ENCODE data around the gene HS3ST5.

HS3ST5 gene

DNA sequence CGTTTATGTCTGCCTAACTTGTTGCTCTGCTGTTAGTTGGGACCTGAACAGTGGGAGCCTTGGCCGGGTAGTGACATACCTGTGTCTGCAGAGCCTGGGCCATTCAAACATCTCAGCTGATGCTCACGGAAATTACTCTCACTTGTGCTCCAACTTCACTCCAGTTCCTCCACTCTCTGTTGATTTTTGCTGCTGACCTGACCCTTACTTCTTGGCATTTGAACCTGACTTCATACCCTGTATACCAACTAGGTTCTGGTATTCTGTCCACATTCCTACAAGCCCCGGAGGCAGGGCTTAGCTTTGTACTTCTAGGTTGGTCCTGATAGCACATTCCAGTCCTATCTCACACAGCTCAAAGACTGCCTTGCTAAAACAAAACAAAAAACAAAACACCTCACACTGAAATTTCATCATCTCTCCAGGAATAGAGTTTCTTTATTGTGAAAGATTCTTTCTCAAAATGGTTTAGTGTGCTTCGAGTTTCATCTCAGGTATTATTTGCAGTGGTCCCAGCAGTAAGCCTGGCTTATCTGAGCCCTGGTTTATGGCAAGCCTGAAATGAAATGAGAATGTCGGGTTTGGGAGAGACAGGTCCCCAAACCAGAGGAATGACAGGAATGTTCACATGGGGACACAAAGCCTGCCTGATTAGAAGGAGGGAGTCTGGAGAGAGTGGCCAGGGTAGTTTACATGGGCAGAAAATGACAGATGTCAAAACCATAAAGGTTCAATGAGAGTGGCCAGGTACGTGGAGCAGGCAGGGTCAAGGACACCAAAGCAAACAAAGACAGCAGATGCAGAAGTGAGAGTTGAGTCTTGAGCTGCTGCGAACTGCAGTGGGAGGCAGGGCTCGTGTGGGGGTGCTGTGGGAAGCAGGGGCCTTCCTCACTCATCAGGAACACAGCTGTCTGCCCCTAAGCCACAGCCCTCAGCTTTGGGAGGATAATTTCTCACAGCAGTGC, 197.7 kb downstream of the HS3ST5 start:
- DNase-seq, result no peak

DNA sequence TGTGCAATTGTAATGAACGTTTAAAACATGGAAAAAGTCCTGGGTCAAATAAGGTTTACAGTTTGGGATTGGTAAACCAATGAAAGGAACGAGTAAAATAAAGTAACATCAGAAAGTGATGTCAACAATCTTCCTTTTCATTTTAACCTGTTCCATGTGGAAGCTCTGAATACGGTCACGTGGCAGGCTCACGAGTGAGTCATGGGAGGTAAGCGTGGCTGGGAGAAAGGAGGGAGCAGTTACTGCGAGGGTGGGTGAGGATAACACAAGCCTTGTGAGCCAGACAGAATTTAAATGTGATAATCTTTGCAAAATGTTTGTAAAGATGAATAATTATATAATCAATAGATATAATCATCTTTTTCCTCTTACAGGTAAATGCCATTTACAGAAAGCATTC, 200.6 kb downstream of the HS3ST5 start:
- DNase-seq, result no peak

DNA sequence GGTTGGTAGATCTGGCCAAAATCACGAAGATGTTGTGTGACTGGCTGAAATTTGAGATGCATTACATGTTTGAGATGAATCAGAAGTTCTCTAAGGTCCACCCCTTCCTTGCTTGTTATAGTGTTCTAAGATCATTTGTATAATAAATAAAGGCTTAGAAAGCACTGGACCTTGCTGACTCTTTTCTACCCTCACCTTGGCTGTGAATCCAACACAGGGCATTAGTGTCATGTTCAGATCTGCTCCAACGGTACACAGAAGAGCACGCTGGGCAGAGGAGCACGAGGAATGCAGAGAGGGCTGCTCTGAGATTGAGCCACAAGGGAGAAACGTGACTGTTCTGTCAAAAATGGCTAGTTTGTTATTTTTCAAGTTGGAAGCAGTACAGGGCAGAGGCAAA, 202.4 kb downstream of the HS3ST5 start:
- DNase-seq, result no peak

DNA sequence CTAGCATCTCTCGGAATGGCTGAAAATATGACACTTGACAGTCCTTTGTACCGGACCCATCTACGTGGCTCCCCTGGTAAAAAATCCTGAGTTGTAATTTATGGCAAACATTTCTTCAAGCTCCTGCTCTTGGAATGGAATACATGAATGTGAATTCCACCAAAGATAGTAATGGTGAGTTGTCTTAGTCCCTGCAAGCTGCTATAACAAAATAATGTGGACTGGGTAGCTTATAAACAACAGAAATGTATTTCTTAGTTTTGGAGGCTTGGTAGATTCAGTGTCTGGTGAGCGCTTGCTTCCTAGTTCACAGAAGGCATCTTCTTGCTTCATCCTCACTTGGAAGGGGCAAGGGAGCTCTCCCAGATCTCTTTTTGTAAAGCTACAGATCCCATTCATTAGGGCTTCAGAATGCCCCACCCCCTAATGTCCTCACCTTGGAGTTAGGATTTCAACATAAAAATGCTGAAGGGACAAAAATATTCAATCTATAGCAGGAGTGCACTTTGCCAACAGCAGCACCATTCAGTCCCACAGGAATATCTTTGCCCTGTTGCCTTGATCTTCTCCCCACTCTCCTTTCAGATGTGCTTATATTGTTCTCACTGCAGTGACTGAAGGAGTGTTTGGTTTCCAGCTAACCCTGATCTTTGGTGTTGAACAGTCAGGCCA, 204.1 kb downstream of the HS3ST5 start:
- no peak for DNase-seq

DNA sequence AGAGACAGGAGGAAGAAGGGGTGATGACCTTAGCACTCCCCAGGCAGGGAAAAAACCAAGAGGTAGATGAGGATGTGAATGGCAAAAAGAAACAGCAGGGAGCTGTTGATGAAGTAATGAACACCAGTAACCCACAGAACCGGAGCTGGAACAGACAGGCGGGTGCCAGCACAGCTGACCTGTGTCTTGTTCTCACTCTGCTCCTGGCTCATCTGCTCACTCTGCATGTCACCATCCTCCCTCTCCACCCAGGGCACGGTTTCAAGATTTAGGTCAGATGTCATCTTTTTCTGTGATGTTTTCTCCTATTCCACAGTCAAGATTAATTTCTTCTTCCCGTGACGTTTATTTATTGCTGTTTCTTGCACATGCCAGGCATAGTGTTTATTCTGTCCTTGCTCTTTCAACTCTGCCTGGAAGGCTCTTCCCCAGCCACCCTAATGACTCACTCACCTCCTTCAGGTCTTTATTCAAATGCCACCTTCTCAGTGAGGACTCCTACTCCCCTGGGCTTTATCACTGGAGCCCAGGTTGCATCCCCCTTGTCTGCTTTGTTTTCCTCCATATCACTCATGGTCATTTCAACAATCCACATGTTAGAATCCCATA, 207.4 kb downstream of the HS3ST5 start:
- DNase-seq, result no peak

DNA sequence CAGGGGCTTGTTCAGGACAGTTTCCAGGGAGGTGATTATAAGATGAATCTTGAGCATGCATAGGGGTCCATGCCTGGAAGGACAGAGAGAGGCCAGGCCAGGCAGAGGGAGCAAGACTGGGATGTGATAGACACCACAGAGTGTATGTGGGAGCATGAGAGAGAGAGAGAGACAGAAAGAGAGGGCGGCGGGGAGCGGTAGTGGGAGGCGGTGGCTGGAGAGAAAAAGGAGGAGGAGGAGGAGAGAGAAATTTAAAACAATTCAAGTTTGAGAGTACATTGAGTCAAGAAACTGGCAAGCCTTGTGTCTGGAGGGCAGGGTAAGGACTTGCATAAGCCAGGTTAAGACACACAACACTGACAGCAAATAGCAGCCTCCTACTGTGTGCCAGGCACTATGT, 209.0 kb downstream of the HS3ST5 start:
- no peak for DNase-seq

DNA sequence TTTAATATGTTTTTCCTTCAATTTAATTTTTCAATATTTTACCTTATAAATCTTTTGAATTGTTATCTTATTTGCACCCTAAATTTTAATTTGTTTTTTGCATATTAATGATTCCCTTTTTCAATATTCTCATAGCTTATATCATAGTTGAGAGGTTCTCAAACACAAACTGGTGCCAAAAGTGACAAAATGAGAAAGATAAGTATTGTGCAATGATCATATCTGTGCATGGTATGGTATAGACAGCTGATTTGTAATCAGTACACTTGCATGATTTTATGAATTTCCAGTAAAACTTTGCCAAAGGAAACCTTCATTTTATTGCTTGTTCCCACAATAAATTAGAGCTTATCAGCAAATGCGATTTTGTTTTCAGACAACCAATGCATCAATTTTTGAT, 210.9 kb downstream of the HS3ST5 start:
- no peak for DNase-seq

DNA sequence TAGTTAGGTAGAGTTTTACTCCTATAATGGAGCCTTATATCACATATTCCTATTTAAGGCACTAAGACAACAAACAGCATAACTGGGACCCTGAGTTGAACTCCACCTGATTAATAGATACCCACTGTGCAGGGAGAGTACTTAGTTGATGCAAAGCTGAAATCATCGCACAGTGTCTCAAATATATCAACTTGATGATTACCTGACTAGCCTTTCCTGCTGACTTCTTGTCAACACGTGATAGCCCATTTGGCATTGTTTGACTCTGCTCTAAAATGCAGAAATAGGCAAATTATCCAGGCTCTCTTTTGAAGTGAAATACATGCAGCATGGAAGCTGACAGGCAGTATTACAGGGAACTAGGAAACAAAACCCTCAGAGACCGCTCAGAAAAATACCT, 217.2 kb downstream of the HS3ST5 start:
- DNase-seq, result no peak

DNA sequence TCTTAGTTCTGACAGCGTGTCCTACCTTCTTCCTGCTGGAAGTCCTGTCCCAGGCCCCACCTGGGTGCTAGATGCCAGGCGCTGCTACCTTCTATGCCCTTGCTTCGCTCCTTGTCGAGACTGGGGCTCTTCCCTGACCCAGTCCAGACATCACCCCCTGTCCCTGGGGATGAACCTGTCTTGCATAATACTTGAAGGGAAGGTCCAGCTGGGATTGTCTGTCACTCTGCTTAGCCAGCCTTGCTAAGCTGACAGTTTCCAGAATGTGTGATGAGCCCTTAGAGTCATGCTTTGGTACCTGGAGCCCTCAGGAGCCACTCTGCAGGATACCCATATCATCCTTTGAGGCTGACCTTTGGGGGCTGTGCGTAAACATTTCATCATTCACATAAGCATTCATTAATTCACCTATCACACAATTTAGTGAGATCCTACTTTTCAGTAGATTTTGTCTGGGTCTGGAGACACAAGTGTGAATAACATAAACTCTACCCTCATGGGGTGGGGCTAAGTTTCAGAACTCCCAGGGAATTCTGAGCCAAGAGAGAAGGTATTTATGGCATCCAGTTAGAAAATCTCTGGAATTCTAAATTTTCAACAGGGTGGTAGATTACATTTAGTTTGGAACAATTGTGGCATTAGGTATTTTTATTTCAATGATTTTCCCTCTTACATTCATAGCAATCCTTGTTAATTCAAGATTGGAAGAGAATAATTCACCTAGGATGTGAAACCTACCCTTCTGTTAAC, 220.7 kb downstream of the HS3ST5 start:
- DNase-seq, result no peak

DNA sequence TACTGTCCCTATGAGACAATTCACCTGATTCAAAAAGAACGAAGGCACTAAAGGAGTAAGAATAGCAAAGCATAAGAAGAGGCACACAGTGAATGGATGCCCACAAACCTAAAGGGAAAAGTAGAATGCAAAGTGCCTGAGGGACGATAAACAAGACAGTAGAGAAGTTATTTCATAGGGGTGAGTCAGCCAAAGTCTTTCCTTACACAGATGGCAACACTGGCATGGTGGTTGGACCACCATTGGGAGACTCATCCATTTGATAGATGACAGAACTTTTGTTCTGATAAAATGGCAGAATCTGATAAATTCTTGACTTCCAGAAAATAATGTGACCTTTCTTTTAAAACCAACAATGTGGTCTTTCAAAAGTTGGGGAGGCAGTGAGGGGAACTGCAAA, 223.8 kb downstream of the HS3ST5 start:
- no peak for DNase-seq

DNA sequence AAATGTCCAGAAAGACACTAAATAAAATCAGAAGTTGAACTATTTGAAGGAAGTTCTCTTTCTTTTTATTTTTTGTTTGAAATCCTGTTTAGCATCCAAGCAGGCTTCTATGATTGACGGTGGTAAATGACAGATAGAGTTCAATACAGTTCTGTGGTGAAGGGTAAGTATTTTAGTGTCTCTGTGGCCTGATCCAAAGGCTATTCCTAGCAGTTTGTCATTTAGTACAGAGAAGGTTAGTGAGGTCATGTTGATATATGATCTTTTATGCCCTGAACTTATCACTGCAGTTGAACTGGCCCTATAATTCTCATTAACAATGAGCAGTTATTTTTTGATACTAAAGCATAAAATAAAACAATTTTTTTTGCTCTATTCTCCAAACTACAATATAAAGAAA, 227.2 kb downstream of the HS3ST5 start:
- no peak for DNase-seq

DNA sequence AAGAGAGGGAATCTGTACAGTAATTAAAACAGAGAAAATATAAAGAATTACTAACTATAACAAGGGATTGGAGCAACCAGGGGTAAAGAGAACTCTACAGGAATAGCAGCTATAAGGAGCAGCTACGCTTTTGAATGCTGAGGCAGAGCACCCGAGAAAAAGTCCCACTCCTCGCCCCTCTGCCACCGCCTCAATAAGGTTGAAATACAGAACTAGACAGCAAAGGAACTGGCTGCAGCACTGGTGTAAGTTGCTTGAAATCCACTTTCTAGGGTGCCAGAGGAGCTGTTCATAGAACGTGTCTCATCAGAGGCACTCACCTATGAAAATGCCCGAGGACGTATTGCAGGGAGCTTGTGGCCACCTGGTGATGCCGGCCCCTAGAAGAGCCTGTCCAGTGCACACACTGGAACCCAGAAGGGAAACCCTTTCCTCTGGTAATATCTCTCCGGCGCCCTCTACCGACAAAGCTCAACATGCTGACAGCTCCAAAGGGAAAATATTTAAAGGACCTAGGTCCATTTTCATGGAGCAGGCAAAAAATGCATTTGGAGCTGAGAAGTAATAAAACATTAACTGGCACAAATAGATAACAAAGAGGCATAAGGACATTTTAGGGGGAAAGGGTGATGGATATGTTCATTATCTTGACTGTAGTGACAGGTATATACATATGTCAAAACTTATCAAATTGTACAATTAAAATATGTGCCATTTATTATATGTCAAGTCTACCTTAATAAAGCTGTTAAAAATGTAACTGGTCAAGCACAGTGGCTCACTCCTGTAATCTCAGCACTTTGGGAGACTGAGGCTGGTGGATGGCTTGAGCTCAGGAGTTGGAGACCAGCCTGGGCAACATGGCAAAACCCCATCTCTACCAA, 234.5 kb downstream of the HS3ST5 start:
- no peak for DNase-seq

DNA sequence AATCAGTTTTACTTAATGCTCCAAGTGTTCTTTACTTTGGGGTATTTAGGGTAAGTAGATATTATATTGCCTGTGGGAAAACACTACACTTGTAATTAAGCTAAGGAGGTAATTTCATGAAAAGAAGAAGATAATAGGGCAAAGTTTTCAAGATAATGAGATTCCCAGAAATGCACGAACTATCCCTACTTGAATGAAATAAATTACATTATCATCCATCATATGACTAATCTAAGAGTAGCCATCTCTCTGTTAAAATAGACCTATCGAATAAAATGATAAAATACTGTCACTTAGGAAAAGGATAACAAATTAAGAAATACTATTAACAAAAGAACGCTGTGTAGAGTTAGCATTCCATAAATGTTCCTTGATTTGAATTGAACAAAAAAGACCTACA, 236.8 kb downstream of the HS3ST5 start:
- DNase-seq, result no peak

DNA sequence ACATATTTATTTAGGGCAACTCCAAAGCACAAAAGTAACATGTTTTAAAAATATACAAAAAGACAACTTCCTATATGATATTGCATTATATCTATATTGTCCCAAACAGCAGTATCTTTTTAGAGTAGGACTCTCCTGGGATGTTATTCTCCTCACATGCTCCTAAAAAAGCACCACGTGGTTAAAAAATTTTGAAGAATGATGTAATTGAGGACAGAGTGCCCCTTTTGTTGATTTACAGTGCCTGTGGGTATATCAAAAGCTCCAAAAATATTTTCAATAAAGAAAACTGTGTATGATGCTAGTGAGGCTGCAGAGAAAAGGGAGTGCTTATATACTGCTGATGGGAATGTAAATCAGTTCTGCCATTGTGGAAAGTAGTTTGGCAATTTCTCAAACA, 241.6 kb downstream of the HS3ST5 start:
- DNase-seq, result no peak

DNA sequence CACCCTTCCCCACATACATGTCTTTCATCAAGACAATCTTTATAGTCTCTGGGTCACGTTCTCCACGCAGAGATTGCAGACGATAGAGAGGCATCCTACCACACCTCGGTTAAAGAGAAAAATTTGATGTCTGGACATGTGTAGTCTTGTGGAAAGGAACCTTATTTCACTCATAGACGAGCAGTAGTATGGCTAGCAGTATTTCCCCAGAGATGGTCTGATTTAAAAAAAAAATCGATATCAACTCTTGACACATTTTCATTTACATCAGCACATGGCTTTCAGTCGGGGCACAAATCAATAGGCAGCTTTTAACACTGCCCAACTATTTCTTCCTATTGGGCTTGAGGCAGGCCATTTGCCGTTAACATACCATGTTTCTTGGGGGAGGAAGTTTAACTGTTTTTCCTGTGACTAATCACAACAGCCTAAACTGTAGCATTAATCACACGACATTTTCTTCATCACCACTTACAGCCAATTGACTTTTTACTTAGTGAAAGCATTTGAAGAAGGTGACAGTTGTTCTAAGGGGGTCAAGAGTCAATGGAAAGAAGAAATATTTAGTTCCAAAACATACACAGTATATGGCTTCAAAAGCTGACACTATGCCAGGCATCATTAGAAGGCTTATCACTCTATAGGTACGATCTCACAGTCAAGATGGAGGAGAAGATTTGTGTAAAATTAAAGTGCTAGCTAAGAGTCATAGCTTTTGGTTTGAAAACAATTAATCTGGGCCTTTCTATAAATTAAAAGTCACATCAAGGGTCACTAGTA, 242.4 kb downstream of the HS3ST5 start:
- DNase-seq, result no peak

DNA sequence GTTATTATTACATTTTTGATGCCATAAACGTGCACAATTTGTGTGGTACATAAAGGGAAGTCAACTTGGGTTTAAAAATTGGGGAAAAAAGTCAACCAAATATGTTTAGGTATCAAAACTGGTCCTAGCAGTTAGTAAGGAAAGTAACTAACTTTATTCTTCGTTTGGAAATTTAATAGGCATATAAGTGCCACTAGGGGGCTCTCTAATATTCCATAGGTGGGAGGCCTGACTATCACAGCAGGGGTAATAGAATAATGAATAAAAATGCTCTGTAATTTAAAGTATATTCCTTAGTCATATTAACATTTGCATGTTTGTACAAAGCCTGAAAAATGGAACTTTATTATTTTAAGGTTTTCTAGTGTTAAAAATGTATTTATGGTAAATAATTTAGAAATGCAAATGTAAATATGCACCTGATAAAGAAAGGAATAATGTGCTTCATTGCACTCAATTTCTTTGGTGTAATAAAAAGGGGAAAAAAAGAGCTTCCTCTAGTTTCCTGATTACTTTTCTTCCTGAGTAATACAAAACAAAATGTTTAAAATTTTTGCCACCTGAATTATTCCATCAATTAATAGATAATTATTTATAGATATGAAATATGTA, 246.2 kb downstream of the HS3ST5 start:
- no peak for DNase-seq

DNA sequence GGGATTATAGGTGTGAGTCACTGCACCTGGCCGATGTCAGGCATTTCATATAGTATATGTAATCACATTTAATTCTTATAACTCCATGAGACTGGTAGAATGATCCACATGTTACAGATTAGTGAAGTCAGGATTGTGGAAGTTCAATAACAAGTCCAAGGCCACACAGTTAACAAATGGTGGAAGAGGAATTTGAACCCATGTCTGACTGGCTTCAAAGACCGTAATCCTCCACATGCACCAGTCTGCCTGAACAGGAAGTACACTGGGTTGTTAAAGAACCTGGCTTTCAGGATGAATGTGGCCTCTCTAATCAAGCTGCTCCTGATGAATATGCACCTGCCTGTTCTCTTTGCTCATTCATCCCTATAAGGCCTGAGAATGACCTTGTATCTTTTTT, 249.9 kb downstream of the HS3ST5 start:
- DNase-seq, result no peak

DNA sequence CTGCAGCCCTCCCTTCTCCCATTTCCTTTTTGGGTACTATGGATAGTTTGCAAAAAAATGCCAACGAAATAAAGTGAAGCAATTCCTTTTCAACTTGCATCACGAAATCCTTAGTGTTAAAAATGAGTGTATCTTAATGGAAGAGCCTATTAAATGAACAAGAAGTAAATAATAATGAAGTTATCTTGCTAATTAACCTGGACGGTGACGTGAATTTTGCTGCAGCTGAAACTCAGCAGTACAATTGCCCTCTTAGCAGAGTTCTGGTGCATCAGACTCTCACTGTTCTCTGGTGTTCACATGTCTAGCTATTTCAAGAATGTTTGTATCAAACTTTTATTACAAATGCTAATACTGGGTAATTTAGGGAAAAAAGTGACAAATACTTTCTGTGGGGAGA, 252.2 kb downstream of the HS3ST5 start:
- no peak for DNase-seq

DNA sequence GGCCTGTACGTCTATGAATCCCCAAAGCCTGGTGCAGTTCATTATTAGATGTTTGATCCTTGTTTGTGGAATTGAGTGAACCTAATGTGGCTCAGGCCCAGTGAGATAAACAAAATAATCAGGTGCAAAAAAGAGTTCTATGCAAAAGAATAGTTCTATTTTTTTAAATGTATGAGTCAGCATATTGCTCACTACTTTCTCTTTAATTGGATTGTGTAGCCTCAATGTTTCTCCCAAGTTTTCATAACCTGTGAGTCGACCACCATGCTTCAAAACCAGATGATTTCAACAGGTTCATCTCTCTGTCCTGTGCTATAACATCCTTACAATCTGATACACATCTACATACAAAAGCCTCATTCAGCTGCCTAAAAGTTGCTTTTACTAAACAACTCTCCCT, 255.3 kb downstream of the HS3ST5 start:
- DNase-seq, result no peak

DNA sequence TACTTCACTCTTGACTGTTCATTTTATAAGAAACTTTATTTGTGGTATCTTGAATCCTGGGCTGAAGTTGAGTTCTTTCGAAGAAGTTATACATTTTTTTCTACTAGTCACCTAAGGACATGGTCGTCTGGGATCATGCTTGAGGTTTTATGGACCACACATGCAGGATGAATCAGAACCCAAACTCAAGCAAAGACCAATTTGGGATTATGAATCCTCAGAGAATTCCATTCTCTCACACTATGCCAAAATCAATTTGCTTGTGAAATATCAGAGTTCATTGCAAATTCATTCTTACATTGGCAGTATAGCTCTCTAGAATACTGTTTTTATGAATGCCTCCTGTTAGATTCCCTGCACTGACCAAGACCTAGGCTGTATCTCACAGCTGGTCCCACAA, 257.6 kb downstream of the HS3ST5 start:
- DNase-seq, result no peak

DNA sequence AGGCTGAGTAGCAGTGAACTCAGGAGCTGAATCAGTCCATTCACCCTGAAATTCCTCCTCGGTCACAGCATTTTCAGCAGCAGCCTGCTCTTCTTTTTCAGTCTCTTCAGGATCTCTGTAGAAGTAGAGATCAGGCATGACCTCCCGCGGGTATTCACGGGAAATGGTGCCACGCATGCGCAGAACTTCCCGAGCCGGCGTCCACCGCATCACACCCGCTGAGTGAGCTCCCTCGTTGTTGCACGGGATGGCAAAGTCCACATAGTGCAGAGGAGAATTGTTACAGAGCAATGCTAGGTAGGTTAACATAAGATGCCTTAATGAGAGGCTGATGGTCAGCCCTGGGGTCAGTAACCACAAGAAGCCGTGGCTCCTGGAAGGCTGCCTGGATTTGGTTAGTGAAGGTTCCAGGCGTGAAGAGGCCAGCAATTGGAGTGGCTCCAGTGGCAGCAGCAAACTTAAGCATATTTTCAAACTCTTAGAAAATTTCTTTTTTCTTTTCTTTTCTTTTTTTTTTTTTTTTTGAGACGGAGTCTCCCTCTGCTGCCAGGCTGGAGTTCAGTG, 258.4 kb downstream of the HS3ST5 start:
- no peak for DNase-seq

Measured in NCI-H510A (cell line).